A549 (cell line): ENCODE data around the gene TBC1D8. TPM values are rescaled to one million over a fixed set of nuclear protein-coding genes. Genes with fewer than 3 reads are reported as not detected.
A peak's percentile ranks its signal among the peaks of the same experiment; 100 is the strongest.

ENCODE experiments used
- ATAC-seq, 2 experiments: fragments of 200-7000 bp in 1 of 2; fragments of >200 bp in 1 of 2; cut with Nextera tagmentation in 1 of 2; cut with Tn5 transposase in 1 of 2; 3 replicates each; pipeline versions ENCODE4 v1.8.0 to v1.9.1; 2018 to 2020; ENCODE audit warnings: mild to moderate bottlenecking in 1 of 2, moderate library complexity in 1 of 2
- CTCF ChIA-PET: fragments of 300-600 bp; sonication (Branson Sonifier 250); formaldehyde crosslinking; extraction: SDS; loops from one replicate; lab custom pipeline; 2021; ENCODE audit warnings: antibody characterized with exemption, inconsistent platforms; lab: Yijun Ruan, JAX
- POLR2A ChIA-PET: fragments of 350-600 bp; formaldehyde crosslinking; extraction: SDS; loops from one replicate; lab custom pipeline; 2021; ENCODE audit warnings: antibody characterized with exemption, inconsistent platforms; lab: Yijun Ruan, JAX
- DNase-seq, 2 experiments: peaks; one replicate each; pipeline versions ENCODE4 v3.0.0 to v3.0.0-alpha.2; 2011 to 2016; ENCODE audit warnings: low read depth in 1 of 2, low spot score in 1 of 2
- FAIRE-seq: peaks from 2 replicates; lab custom pipeline; 2011; peaks lifted over from hg19 to GRCh38; lab: Jason Lieb, UNC
- H3K27ac ChIP-seq, 2 experiments: fragments of >200 bp; sonication (Bioruptor Twin); formaldehyde crosslinking; 3 replicates each; pipeline ENCODE4 v1.5.1; 2016 to 2017
- H3K4me1 ChIP-seq: fragments of >200 bp; sonication (Bioruptor Twin); formaldehyde crosslinking; 3 replicates; pipeline ENCODE4 v1.6.1; 2016
- H3K4me2 ChIP-seq: fragments of >200 bp; sonication (Bioruptor Twin); formaldehyde crosslinking; 3 replicates; pipeline ENCODE4 v1.6.1; 2016
- H3K4me3 ChIP-seq: fragments of >200 bp; sonication (Bioruptor Twin); formaldehyde crosslinking; 3 replicates; pipeline ENCODE4 v1.5.1; 2016
- H3K9me3 ChIP-seq: fragments of >200 bp; sonication (Bioruptor Twin); formaldehyde crosslinking; 3 replicates; pipeline ENCODE4 v1.6.1; 2016
- CBX2 ChIP-seq: fragments of 200-600 bp; sonication (generic); IDR thresholded peaks from 2 replicates; pipeline ENCODE4 v1.6.1; 2016; ENCODE audit warnings: low read depth, mild to moderate bottlenecking, borderline replicate concordance
- CEBPB ChIP-seq, 2 experiments: fragments of >200 bp in 1 of 2; sonication (Bioruptor Twin) in 1 of 2; formaldehyde crosslinking in 1 of 2; IDR thresholded peaks; 2 replicates each; pipeline ENCODE4 v1.6.1; 2012 to 2016
- CHD2 ChIP-seq: fragments of 150-350 bp; IDR thresholded peaks from 2 replicates; pipeline ENCODE4 v1.6.1; 2014; ENCODE audit warnings: low read length; ENCODE audit not compliant: partially characterized antibody
- CHD4 ChIP-seq: fragments of 200-600 bp; sonication (generic); IDR thresholded peaks from 2 replicates; pipeline ENCODE4 v1.6.1; 2016; ENCODE audit warnings: antibody characterized with exemption, mild to moderate bottlenecking, borderline replicate concordance
- EHMT2 ChIP-seq: fragments of 200-600 bp; sonication (generic); IDR thresholded peaks from 2 replicates; pipeline ENCODE4 v1.6.1; 2016; ENCODE audit warnings: antibody characterized with exemption, low read depth, mild to moderate bottlenecking, moderate library complexity
- FOSB ChIP-seq: fragments of 250-450 bp; sonication (Bioruptor Pico); IDR thresholded peaks from 2 replicates; pipeline ENCODE4 v1.5.0; 2020; ENCODE audit warnings: mild to moderate bottlenecking, moderate library complexity
- FOSL2 ChIP-seq, 2 experiments: fragments of 450-650 bp in 1 of 2; fragments of >200 bp in 1 of 2; sonication (Bioruptor Twin) in 1 of 2; formaldehyde crosslinking; IDR thresholded peaks; 2 replicates each; pipeline versions ENCODE4 v1.5.0 to v1.6.1; 2016 to 2020; ENCODE audit warnings: mild to moderate bottlenecking in 1 of 2, moderate library complexity in 1 of 2
- HDAC2 ChIP-seq: fragments of 200-600 bp; sonication (generic); IDR thresholded peaks from 2 replicates; pipeline ENCODE4 v1.6.1; 2016
- HOXB13 ChIP-seq: fragments of 250-450 bp; sonication (Bioruptor Pico); IDR thresholded peaks from 2 replicates; pipeline ENCODE4 v1.5.0; 2020; ENCODE audit warnings: low read depth, mild to moderate bottlenecking, moderate library complexity
- KDM5A ChIP-seq: fragments of 200-600 bp; sonication (generic); IDR thresholded peaks from 2 replicates; pipeline ENCODE4 v1.6.1; 2016; ENCODE audit warnings: antibody characterized with exemption, mild to moderate bottlenecking
- MAFK ChIP-seq: fragments of 450-650 bp; IDR thresholded peaks from 2 replicates; pipeline ENCODE4 v1.6.1; 2014; ENCODE audit not compliant: partially characterized antibody
- RCOR1 ChIP-seq: fragments of 150-350 bp; IDR thresholded peaks from 2 replicates; pipeline ENCODE4 v1.6.1; 2014; ENCODE audit warnings: antibody characterized with exemption, low read length, low read depth
- RNF2 ChIP-seq: fragments of 200-600 bp; sonication (generic); IDR thresholded peaks from 2 replicates; pipeline ENCODE4 v1.6.1; 2016; ENCODE audit warnings: low read depth, mild to moderate bottlenecking, antibody characterized with exemption, moderate library complexity, borderline replicate concordance
- ZFP36 ChIP-seq: fragments of 450-650 bp; IDR thresholded peaks from 2 replicates; pipeline ENCODE4 v1.6.1; 2014; ENCODE audit warnings: borderline replicate concordance; ENCODE audit not compliant: partially characterized antibody
- ZNF302 ChIP-seq: fragments of 250-450 bp; sonication (Bioruptor Pico); IDR thresholded peaks from 2 replicates; pipeline ENCODE4 v1.9.0; 2021; ENCODE audit warnings: inconsistent platforms, mild to moderate bottlenecking, moderate library complexity
- WGBS: methylation state at CpG from one replicate; pipeline ENCODE4 v1.1.6; 2017; ENCODE audit errors: missing lambda C conversion rate; 5-methylcytosine and 5-hydroxymethylcytosine counted together
- polyA plus RNA-seq, 4 experiments: library from polyadenylated mRNA; depleted of rRNA in 3 of 4; stranded (reverse); fragments of >200 nt; fragmentation: RNase III in 1 of 4; extraction: RNeasy Plus Mini Kit Qiagen cat#74134 plus additional on column Dnase treatment in 1 of 4; gene quantifications; 2 replicates in 3 of 4; 3 replicates in 1 of 4; pipeline ENCODE4 v1.2.3, GENCODE V29; 2011 to 2017
- TF ChIP-seq, protein P1 (sequence below): fragments of 200-600 bp; sonication (generic); IDR thresholded peaks from 2 replicates; pipeline ENCODE4 v1.6.1; 2016; ENCODE audit warnings: antibody characterized with exemption, mild to moderate bottlenecking, moderate library complexity
- TF ChIP-seq, protein P2 (sequence below): fragments of 250-450 bp; sonication (Bioruptor Pico); IDR thresholded peaks from 2 replicates; pipeline ENCODE4 v1.5.0; 2020; ENCODE audit warnings: low read depth, mild to moderate bottlenecking, moderate library complexity
- TF ChIP-seq, protein P3 (sequence below): fragments of >200 bp; sonication (Bioruptor Twin); formaldehyde crosslinking; IDR thresholded peaks from 3 replicates; pipeline ENCODE4 v1.6.1; 2016
- TF ChIP-seq, protein P4 (sequence below): fragments of 150-350 bp; IDR thresholded peaks from 2 replicates; pipeline ENCODE4 v1.6.1; 2014; ENCODE audit warnings: low read depth, mild to moderate bottlenecking, low read length

Gene TBC1D8
- polyA plus RNA-seq, 2 of the 4 experiments (the other 2 are of a cell fraction) = 35.3 to 107 TPM

DNA sequence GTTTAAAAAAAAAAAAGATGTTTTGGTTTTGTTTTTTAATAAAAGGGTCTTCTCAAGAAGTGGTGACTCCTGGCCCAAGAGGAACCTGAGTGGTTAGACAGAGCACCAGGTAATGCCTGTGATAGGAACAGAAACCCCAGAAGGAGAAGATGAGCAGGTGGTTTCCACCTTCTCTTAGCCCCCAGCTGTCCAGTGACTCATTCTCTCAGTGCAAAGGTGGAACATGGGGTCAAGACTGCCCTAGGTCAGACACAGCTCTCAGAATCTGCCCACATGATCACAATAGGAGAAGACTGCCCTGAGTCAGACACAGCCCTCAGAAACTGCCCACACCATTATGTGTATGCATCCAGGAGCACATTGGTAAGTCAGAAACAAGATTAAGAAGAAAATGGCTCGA, 61.8 kb downstream of the TBC1D8 start:
- TF ChIP-seq FOSL2 (IDR thresholded peaks at IDR 0.05) (no peak), FOSL2 (CRISPR knock-in tag; IDR thresholded peaks at IDR 0.05) (0 out of 2 replicates have a peak, but pooled peaks have one; percentile 41), CHD2 (no peak)
- TF ChIP-seq, all 56 proteins: peak for 1
- WGBS = 94% methylated on average over 1 of the region's 1 CpG
- peak in 1 of 2 experiments; percentile 40; a peak in 2 of 6 replicates for ATAC-seq
- ChIA-PET CTCF (interaction anchor here (0.7 to 1.4 kb wide), 3 partner anchors 10 to 1449 kb away, joined by 3 to 4 read pairs (median 4); no protein-coding TSS in a partner anchor), POLR2A (interaction anchor here (0.7 kb wide), 1 partner anchor 36 kb away, joined by 3 read pairs; no protein-coding TSS in a partner anchor)
- FAIRE-seq = no peak
- Histone ChIP-seq H3K9me3 (no peaks in the 10 kb centered on the region), H3K4me3 (no peak overlapping the region), H3K27ac (peak overlapping the region; percentile 29 to 64; a peak in 5 of 6 replicates), H3K4me2 (peak overlapping the region; percentile 35), H3K4me1 (peaks cover 74% of the 10 kb centered on the region)
- DNase-seq = no peak

DNA sequence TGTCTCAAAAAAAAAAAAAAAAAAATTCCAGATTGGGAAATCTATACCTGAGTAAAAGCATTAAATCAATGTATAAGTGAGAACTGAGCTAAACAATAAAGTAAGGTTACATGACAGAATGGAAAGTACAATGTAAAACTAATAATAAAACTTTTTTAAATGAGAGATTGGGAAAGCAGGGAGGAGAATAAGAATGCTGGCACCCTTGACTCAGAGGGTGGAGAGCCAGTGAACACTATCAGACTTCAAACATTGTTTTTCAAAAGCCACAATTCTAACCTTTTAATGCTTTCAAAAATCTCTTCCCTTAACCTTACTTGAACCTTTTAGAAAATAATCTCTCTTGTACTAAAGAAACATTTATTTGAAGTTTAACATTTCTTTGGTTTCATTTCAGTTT, 63.5 kb downstream of the TBC1D8 start:
- ChIA-PET CTCF (interaction anchor here (0.6 to 1.2 kb wide), 4 partner anchors 28 to 152 kb away, joined by 3 to 4 read pairs (median 4); no protein-coding TSS in a partner anchor), POLR2A (interaction anchor here (0.6 to 0.9 kb wide), 4 partner anchors 8 to 80 kb away, joined by 3 to 6 read pairs (median 4); no protein-coding TSS in a partner anchor)
- Histone ChIP-seq H3K4me1 (peaks cover 83% of the 10 kb centered on the region), H3K9me3 (no peaks in the 10 kb centered on the region), H3K4me2 (peak overlapping the region; percentile 25; the same call in 1 of the 3 replicates), H3K27ac (peak overlapping the region; percentile 63 to 74), H3K4me3 (no peak overlapping the region)
- FAIRE-seq (no peak), DNase-seq (no peak), ATAC-seq (no peak)
- no peak for TF ChIP-seq RNF2
- TF ChIP-seq FOSB (CRISPR knock-in tag) = no peak
- TF ChIP-seq HOXB13 (CRISPR knock-in tag) = no peak
- TF ChIP-seq, protein P1, sequence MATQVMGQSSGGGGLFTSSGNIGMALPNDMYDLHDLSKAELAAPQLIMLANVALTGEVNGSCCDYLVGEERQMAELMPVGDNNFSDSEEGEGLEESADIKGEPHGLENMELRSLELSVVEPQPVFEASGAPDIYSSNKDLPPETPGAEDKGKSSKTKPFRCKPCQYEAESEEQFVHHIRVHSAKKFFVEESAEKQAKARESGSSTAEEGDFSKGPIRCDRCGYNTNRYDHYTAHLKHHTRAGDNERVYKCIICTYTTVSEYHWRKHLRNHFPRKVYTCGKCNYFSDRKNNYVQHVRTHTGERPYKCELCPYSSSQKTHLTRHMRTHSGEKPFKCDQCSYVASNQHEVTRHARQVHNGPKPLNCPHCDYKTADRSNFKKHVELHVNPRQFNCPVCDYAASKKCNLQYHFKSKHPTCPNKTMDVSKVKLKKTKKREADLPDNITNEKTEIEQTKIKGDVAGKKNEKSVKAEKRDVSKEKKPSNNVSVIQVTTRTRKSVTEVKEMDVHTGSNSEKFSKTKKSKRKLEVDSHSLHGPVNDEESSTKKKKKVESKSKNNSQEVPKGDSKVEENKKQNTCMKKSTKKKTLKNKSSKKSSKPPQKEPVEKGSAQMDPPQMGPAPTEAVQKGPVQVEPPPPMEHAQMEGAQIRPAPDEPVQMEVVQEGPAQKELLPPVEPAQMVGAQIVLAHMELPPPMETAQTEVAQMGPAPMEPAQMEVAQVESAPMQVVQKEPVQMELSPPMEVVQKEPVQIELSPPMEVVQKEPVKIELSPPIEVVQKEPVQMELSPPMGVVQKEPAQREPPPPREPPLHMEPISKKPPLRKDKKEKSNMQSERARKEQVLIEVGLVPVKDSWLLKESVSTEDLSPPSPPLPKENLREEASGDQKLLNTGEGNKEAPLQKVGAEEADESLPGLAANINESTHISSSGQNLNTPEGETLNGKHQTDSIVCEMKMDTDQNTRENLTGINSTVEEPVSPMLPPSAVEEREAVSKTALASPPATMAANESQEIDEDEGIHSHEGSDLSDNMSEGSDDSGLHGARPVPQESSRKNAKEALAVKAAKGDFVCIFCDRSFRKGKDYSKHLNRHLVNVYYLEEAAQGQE = no peak
- TF ChIP-seq MAFK = no peak
- TF ChIP-seq ZFP36 = no peak
- no peak for TF ChIP-seq ZNF302
- TF ChIP-seq CHD4 = no peak
- no peak for TF ChIP-seq EHMT2
- TF ChIP-seq RCOR1 = no peak
- TF ChIP-seq, protein P2, sequence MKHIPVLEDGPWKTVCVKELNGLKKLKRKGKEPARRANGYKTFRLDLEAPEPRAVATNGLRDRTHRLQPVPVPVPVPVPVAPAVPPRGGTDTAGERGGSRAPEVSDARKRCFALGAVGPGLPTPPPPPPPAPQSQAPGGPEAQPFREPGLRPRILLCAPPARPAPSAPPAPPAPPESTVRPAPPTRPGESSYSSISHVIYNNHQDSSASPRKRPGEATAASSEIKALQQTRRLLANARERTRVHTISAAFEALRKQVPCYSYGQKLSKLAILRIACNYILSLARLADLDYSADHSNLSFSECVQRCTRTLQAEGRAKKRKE (CRISPR knock-in tag) = no peak
- TF ChIP-seq HDAC2 = no peak

DNA sequence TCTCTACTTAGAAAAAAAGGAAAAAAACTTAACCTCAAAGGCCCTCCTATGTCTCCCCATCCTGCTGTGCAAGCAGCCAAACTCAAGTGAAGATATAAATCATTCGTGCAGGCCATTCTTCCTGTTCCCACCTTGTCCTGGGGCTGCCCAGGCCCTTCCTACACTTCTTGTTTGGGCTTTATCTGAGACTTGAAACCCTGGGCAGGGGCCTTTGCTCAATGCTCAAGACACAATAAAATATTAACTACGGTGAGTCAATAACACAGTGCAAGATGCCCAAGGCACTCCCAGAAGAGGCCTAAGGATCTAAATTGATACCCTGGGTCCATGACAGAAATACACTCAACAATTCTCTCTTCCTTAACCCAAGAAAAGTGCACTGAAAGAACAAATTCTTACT, 67.6 kb downstream of the TBC1D8 start:
- ATAC-seq (peak; percentile 30 to 47; a peak in 4 of 6 replicates), DNase-seq (peak in 1 of 2 experiments; percentile 72), FAIRE-seq (no peak)
- Histone ChIP-seq H3K27ac (peak overlapping the region; percentile 87 to 95), H3K4me1 (peaks cover 92% of the 10 kb centered on the region), H3K4me3 (0 out of 3 replicates have a peak overlapping the region, but pooled peaks have one; percentile 3), H3K4me2 (peak overlapping the region; percentile 69), H3K9me3 (0 out of 3 replicates have a peak, but pooled peaks cover 3% of the 10 kb centered on the region)
- 0% methylated on average over 2 of the region's 2 CpGs for WGBS
- TF ChIP-seq ZNF302 (no peak), CBX2 (no peak), CEBPB (IDR thresholded peaks at IDR 0.05) (peak in 1 of 2 experiments; percentile 2; a peak in 1 of 4 replicates), KDM5A (no peak), FOSL2 (IDR thresholded peaks at IDR 0.05) (no peak), FOSL2 (CRISPR knock-in tag; IDR thresholded peaks at IDR 0.05) (peak; percentile 26; the same call in 1 of the 2 replicates)
- TF ChIP-seq, protein P3, sequence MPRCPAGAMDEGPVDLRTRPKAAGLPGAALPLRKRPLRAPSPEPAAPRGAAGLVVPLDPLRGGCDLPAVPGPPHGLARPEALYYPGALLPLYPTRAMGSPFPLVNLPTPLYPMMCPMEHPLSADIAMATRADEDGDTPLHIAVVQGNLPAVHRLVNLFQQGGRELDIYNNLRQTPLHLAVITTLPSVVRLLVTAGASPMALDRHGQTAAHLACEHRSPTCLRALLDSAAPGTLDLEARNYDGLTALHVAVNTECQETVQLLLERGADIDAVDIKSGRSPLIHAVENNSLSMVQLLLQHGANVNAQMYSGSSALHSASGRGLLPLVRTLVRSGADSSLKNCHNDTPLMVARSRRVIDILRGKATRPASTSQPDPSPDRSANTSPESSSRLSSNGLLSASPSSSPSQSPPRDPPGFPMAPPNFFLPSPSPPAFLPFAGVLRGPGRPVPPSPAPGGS = no peak
- TF ChIP-seq, protein P4, sequence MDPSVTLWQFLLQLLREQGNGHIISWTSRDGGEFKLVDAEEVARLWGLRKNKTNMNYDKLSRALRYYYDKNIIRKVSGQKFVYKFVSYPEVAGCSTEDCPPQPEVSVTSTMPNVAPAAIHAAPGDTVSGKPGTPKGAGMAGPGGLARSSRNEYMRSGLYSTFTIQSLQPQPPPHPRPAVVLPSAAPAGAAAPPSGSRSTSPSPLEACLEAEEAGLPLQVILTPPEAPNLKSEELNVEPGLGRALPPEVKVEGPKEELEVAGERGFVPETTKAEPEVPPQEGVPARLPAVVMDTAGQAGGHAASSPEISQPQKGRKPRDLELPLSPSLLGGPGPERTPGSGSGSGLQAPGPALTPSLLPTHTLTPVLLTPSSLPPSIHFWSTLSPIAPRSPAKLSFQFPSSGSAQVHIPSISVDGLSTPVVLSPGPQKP = no peak
- ChIA-PET POLR2A (no interaction called here), CTCF (interaction anchor here (1.5 kb wide), 1 partner anchor 9 kb away, joined by 4 read pairs; no protein-coding TSS in a partner anchor)
